ENCODE measurements around the gene LRP5.
"Not testable (repeated sequence)": the region's sequence is repeated elsewhere in the genome, so short reads cannot be mapped to it uniquely, and the experiment has no call there.

Gene LRP5

DNA sequence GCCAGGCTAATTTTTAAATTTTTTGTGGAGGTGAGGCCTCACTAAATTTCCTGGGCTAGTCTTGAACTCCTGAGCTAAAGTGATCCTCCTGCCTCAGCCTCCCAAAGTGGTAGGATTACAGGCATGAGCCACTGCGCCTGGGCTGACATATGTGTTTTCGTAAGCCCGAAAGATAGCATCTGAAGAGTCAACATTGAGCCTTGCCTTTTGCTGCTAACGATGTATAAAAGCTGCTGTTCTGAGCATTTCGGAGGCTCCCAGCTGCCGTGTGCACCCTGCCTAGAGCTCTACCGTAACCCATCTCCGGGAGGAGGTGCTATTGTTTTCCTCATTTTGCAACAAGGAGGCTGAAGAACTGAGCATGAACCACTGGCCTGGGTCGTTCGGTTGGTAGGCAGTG is 130.0 kb downstream of the LRP5 start:
- TF ChIP-seq, protein P1, sequence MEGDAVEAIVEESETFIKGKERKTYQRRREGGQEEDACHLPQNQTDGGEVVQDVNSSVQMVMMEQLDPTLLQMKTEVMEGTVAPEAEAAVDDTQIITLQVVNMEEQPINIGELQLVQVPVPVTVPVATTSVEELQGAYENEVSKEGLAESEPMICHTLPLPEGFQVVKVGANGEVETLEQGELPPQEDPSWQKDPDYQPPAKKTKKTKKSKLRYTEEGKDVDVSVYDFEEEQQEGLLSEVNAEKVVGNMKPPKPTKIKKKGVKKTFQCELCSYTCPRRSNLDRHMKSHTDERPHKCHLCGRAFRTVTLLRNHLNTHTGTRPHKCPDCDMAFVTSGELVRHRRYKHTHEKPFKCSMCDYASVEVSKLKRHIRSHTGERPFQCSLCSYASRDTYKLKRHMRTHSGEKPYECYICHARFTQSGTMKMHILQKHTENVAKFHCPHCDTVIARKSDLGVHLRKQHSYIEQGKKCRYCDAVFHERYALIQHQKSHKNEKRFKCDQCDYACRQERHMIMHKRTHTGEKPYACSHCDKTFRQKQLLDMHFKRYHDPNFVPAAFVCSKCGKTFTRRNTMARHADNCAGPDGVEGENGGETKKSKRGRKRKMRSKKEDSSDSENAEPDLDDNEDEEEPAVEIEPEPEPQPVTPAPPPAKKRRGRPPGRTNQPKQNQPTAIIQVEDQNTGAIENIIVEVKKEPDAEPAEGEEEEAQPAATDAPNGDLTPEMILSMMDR (IDR thresholded peaks at IDR 0.05), result no peak
- no peak for DNase-seq
- Mint-ChIP-seq H3K27ac (no peak overlapping the region), H3K27me3 (ENCODE audit: low read depth, poor library complexity) (peaks cover 3% of the 10 kb centered on the region), H3K9me3 (no peaks in the 10 kb centered on the region), H3K4me1 (peaks cover 22% of the 10 kb centered on the region), H3K4me3 (no peak overlapping the region), H3K36me3 (ENCODE audit: low read depth) (peaks cover 45% of the 10 kb centered on the region)

DNA sequence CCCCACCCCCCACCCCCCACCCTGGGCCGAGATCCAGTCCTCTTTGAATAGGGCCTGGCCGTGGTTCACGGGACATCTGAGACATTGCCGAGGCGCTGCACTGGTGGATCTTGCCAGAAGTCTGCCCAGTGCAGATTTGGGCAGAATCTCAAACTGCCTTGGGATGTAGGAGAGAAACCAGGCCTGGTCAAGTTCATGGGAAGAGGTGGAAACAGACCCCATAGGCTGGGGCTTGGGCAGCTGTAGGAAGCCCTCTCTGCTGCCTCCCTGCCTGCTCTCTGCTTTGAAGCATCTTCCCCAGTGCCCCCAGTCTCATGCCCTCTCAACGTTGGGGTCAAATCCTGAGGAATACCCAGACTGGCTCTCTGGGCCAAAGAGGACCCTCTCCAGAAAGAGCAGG is 132.2 kb downstream of the LRP5 start:
- Mint-ChIP-seq H3K4me3 (no peak overlapping the region), H3K36me3 (ENCODE audit: low read depth) (peaks cover 56% of the 10 kb centered on the region), H3K4me1 (peaks cover 16% of the 10 kb centered on the region), H3K27ac (no peak overlapping the region), H3K27me3 (ENCODE audit: low read depth, poor library complexity) (no peaks in the 10 kb centered on the region), H3K9me3 (no peaks in the 10 kb centered on the region)
- no peak for DNase-seq
- TF ChIP-seq, protein P1 (IDR thresholded peaks at IDR 0.05), result no peak

DNA sequence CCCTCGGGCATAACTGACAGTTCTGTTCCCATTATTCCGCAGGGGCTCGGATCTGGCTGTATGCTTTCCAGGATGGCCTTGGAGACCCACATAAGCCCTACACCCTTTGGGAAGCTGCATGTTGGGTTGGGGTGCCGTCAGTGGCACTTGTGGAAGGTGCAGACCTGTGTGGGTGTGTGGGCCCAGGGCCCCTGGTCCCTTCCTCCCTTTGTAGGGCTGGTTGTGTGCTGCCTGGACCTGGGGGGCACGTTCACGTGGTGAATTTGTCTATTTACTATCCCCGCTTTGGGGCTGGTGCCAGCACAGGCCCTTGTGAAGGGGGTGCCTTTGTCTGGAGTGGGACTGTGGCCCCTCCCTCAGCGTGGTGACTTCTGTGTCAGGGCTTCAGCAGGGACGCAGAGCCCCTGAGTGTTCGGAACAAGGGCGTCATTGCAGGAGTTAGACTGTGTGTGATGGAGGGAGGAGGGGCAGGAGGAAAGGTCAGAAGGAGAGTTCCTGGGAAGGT is 133.2 kb downstream of the LRP5 start:
- TF ChIP-seq, protein P1 (IDR thresholded peaks at IDR 0.05), result no peak
- Mint-ChIP-seq H3K27ac (no peak overlapping the region), H3K4me3 (no peak overlapping the region), H3K9me3 (no peaks in the 10 kb centered on the region), H3K4me1 (peaks cover 8% of the 10 kb centered on the region), H3K27me3 (ENCODE audit: low read depth, poor library complexity) (no peaks in the 10 kb centered on the region), H3K36me3 (ENCODE audit: low read depth) (peaks cover 54% of the 10 kb centered on the region)
- DNase-seq, result no peak

DNA sequence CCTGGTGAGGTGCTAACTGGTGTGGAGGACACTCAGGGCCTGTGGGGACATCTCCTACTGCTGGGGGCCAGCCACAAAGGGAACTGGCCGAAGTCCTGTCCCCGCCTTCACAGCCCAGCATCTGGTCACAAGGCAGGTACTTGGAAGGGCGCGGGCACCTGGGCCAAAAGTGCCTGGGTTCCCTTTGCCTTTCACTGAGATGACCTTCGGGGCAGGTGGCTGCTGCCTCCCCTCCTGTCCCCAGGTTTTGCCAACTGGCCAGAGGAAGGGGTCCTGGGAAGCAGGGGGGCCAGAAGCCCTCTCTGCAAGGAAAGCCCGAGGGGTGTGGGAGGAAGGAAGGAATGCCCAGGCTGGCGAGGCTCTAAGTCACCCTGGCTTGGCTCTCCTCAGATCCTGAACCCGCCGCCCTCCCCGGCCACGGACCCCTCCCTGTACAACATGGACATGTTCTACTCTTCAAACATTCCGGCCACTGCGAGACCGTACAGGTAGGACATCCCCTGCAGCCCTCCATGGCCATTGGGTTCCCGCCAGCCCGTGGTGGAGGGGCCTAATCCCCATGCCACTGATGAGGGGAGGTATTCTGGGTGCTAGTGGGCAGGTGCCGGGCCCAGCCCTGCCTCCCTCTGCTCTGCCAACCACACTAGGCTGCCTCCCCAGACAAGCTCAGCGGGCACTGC is 133.8 kb downstream of the LRP5 start:
- H3K27me3 Mint-ChIP-seq (ENCODE audit: low read depth, poor library complexity), result no peaks in the 10 kb centered on the region
- H3K36me3 Mint-ChIP-seq (ENCODE audit: low read depth), result peaks cover 48% of the 10 kb centered on the region
- H3K4me1 Mint-ChIP-seq, result peaks cover 5% of the 10 kb centered on the region
- no peak overlapping the region for H3K4me3 Mint-ChIP-seq
- TF ChIP-seq, protein P1 (IDR thresholded peaks at IDR 0.05), result no peak
- H3K27ac Mint-ChIP-seq, result peak overlapping the region; percentile 59
- no peak for DNase-seq
- H3K9me3 Mint-ChIP-seq, result no peaks in the 10 kb centered on the region

DNA sequence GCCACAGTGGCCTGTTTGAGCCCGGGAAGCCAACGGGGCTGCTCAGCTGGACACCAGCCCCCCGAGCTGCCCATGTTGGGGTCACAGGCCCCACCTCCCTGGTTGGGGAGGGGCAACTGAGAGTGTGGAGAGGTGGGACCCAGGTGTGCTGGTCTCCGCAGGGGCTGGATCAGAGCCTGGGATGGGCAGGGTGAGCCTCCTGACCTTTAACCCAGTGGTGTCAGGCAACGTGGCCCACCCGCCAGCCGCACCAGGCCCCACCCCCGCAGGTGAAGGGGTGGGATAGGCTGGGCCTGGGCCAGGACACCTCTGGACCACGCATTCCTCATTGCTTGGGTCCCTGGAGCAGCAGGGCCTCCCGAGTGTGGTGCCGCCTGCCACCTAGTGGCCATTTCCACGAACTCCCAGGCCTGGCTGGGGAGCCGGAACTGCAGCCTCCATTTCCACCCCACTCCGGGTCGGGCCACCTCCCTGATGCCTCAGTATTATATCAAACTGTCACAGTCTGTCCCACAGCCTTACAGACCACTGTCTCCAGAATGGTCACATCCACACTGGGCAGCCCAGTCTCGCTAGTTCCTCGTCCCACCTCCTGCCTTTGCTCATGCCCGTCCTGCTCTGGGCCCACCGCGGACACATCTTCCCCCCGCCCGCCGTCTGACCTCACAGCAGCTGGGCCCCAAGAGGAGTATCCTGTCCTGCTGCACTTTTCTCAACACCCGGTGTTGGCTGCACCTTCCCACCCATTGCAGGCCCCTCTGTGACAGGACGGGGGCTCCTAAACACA is 134.8 kb downstream of the LRP5 start:
- Mint-ChIP-seq H3K4me3 (no peak overlapping the region), H3K9me3 (no peaks in the 10 kb centered on the region), H3K27ac (no peak overlapping the region), H3K36me3 (ENCODE audit: low read depth) (peaks cover 41% of the 10 kb centered on the region), H3K27me3 (ENCODE audit: low read depth, poor library complexity) (no peaks in the 10 kb centered on the region), H3K4me1 (no peaks in the 10 kb centered on the region)
- peak; percentile 83 for DNase-seq
- TF ChIP-seq, protein P1 (IDR thresholded peaks at IDR 0.05), result peak; percentile 88

DNA sequence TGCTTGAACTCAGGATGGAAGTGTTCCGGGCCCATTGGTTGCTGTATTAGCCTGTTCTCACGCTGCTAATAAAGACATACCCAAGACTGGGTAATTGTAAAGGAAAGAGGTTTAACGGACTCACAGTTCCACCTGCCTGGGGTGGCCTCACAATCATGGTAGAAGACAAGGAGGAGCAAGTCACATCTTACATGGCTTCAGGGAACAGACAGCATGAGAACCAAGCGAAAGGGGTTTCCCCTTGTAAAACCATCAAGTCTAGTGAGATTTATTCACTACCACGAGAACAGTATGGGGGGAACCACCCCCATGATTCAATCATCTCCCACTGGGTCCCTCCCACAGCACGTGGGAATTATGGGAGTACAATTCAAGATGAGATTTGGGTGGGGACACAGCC is 135.5 kb downstream of the LRP5 start:
- H3K4me1 Mint-ChIP-seq; H3K27me3 Mint-ChIP-seq (ENCODE audit: low read depth, poor library complexity); H3K4me3 Mint-ChIP-seq; DNase-seq; H3K9me3 Mint-ChIP-seq: not testable (repeated sequence)
- Mint-ChIP-seq H3K36me3 (ENCODE audit: low read depth) (peaks cover 34% of the 10 kb centered on the region), H3K27ac (peak overlapping the region; percentile 19)

Measured in nephron progenitor cell (in vitro differentiated cells).